GM12872 (cell line): Measurements from ENCODE around the gene ACOX1.

Experiments
- CTCF ChIP-seq: IDR thresholded peaks from 3 replicates; pipeline ENCODE4 v1.5.1; 2011; ENCODE audit warnings: low read depth, mild to moderate bottlenecking, low read length, moderate library complexity; ENCODE audit not compliant: insufficient read depth

ACOX1 gene

DNA sequence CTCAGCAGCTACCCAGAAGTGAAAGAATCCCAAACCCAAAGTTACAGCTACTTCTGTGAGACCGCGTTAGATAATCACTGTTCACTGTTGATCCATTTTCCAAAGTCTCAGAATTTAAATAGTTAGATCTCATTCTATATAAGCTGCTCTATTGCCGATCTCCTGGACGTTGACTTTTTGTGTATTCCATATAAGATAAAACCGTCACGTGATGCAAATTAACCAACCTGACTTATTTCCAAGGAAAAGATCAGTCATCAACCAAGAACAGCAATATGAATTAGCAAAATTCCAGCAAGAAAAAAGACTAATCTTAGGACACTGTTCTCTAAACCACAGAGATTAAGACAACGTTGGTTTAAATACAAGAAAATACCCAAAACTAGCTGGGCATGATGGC, 8.3 kb downstream of the ACOX1 start:
- TF ChIP-seq CTCF, result no peak

GRCh38 chr17:75970011-75970523, 8.9 kb downstream of the ACOX1 start:
- TF ChIP-seq CTCF, result no peak

GRCh38 chr17:75965468-75965867, 13.5 kb downstream of the ACOX1 start:
- no peak for TF ChIP-seq CTCF

DNA sequence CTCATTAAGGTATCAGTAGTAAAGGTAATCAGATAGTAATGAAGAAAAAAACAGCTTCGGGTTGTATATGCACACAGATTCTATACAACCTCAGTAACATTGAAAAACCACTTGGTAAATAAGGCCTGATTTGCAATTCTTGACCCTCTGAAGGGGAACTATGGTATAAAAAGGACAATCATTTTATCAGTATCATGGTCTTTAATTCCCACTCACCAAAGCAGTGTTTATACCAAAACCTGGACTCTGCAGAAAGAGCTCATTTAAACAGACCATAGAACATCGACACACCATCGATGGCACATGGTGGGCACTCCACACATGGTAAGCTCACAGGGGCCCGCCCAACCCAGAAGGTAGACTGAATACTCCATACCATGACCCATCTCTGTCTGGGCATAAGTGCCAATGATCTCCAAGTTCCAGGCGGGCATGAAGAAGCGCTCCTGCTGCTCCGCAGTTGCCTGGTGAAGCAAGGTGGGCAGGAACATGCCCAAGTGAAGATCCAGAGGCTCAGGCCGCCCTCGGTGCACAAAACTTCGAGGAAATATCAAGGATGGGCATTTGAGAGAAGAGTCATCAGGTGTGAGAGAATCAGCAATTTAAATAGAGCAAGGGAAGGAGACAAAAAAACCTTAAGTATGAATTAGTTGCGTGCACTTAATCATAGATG, 19.0 kb downstream of the ACOX1 start:
- no peak for TF ChIP-seq CTCF

DNA sequence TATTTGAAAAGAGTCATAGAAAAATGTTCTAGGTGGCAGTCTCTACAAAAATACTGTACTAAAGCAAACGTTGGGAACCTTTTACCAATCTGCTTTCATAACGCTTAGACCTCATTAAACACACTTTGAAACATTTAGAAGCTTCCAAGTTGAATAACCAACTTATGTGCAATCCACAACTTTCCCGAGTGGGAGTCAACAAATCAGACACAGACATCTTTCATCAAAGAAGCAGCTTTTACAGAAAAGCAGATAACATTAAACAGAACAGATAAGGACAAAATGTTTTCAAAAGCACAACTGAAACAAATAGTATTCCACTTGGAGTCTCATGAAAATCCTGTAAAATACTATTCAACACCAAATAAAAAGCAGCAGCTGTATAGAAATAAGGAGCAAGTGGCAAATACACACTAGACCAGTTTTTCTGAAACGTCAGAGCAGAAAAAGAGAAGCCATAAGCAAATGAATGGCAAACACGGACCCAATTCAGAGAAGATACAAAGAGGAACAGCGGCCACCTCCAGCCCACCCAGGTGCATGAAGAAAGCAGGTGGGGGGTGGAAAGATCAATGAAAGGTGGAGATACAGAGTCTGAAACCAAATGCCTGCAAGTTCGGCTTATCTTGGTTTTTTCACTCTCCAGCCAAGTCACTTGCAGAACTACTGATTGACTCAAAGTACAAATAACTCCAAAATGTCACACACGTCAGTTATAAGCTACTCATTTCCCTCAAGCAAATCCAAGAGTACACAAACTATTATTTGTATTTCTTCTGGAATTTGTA, 19.7 kb downstream of the ACOX1 start:
- no peak for TF ChIP-seq CTCF

DNA sequence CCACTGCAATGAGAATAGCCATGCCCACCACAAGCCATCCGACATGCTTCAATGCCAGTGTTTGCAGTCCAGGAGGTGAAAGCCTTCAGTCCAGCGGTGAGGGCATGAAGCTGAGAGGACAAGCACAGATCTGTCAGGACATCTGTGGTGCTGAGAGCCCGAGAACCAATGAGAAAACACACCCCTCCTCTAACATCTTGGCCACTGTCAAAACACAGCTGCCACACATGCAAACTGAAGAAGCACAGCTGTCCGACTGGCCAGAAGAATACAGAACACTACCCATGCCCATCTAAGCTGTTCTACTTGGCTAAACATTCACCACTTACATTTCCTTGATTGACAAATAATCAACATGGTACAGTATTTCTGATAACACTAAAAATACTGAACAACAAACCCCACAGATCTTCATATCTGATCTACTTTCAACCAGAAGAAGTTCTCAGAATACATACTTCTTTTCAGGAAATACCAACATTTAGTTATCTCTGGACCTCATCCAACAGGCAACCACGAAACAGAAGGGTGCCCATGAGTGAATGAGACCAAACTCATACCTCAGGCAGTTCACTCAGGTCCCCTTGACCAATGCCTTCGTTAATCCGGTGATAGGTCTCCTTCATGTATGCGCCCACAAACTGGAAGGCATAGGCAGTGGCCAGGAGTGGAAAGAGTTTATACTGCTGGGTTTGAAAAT, 28.0 kb downstream of the ACOX1 start:
- no peak for TF ChIP-seq CTCF

DNA sequence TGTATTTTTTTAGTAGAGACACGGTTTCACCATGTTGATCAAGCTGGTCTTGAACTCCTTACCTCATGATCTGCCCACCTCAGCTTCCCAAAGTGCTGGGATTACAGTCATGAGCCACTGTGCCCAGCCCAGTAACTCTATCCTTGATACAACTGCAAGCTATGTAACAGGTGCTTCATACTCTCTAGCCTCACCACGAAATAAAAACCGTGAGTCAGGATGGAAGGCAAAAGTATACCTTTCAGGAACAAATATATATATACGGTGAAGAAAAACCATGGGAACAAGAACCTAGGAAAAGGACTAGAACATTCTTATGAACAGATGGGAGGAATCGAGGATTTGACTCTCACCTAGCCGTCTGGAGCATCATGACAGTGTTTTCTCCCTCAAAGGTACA, 28.5 kb downstream of the ACOX1 start:
- TF ChIP-seq CTCF, result no peak
